PC-9 (cell line): ENCODE results near the gene DYNLRB1. TPM values are rescaled to one million over a fixed set of nuclear protein-coding genes. Genes with fewer than 3 reads are reported as not detected.

Experiments used
- BruUV-seq: library from RNA; stranded (reverse); fragments of 400-500 nt; replicated peaks from 2 replicates; lab custom pipeline; 2021; lab: Mats Ljungman, UMichigan
- CTCF ChIA-PET: fragments of 300-600 bp; sonication (Branson Sonifier 250); formaldehyde crosslinking; loops from one replicate; lab custom pipeline; 2022; ENCODE audit warnings: antibody characterized with exemption; lab: Charles Lee
- POLR2A ChIA-PET: fragments of 300-600 bp; sonication (Branson Sonifier 250); formaldehyde crosslinking; loops from one replicate; lab custom pipeline; 2022; ENCODE audit warnings: antibody characterized with exemption; ENCODE audit not compliant: unreplicated experiment; lab: Charles Lee
- DNase-seq, 2 experiments: peaks; one replicate each; pipeline versions ENCODE4 v3.0.0 to v3.0.0-alpha.2; 2015 to 2022; ENCODE audit warnings: mixed read lengths in 1 of 2
- H2AFZ ChIP-seq: fragments of 200-600 bp; sonication (generic); 2 replicates; pipeline ENCODE4 v1.8.1; 2017; ENCODE audit warnings: antibody characterized with exemption
- H3F3A ChIP-seq: fragments of 200-600 bp; sonication (generic); 2 replicates; pipeline ENCODE4 v1.8.1; 2017; ENCODE audit warnings: antibody characterized with exemption, mild to moderate bottlenecking, low read depth; ENCODE audit not compliant: insufficient read depth
- H3K27ac ChIP-seq: fragments of 200-600 bp; sonication (generic); 2 replicates; pipeline ENCODE4 v1.6.1; 2016; ENCODE audit warnings: mixed run types
- H3K27me3 ChIP-seq: fragments of 200-600 bp; sonication (generic); 2 replicates; pipeline ENCODE4 v1.6.1; 2016; ENCODE audit warnings: low read depth, mixed run types; ENCODE audit not compliant: insufficient read depth
- H3K36me3 ChIP-seq: fragments of 200-600 bp; sonication (generic); 2 replicates; pipeline ENCODE4 v1.6.1; 2016; ENCODE audit warnings: low read depth, mixed run types
- H3K4me1 ChIP-seq: fragments of 200-600 bp; sonication (generic); replicated peaks from 2 replicates; pipeline ENCODE4 v1.6.1; 2016; ENCODE audit warnings: mixed run types; ENCODE audit not compliant: insufficient read depth
- H3K4me2 ChIP-seq: fragments of 200-600 bp; sonication (generic); 2 replicates; pipeline ENCODE4 v1.6.1; 2017; ENCODE audit warnings: mixed run types
- H3K4me3 ChIP-seq: fragments of 200-600 bp; sonication (generic); 2 replicates; pipeline ENCODE4 v1.6.1; 2016; ENCODE audit warnings: mixed run types
- H3K79me2 ChIP-seq: fragments of 200-600 bp; sonication (generic); 2 replicates; pipeline ENCODE4 v1.6.1; 2017; ENCODE audit warnings: low read depth, mixed run types
- H3K9me2 ChIP-seq: fragments of 200-600 bp; sonication (generic); 2 replicates; pipeline ENCODE4 v1.8.1; 2017; ENCODE audit warnings: mild to moderate bottlenecking; ENCODE audit not compliant: insufficient read depth
- H3K9me3 ChIP-seq: fragments of 200-600 bp; sonication (generic); 2 replicates; pipeline ENCODE4 v1.8.1; 2016; ENCODE audit warnings: low read depth; ENCODE audit not compliant: insufficient read depth
- H4K20me1 ChIP-seq: fragments of 200-600 bp; sonication (generic); 2 replicates; pipeline ENCODE4 v1.8.1; 2017; ENCODE audit not compliant: insufficient read depth
- CTCF ChIP-seq: fragments of 200-600 bp; sonication (generic); conservative IDR thresholded peaks from 2 replicates; pipeline ENCODE4 v1.6.1; 2017; ENCODE audit warnings: mixed run types, antibody characterized with exemption, mild to moderate bottlenecking, moderate library complexity
- EZH2 ChIP-seq: fragments of 200-600 bp; sonication (generic); IDR thresholded peaks from 2 replicates; pipeline ENCODE4 v1.8.0; 2017; ENCODE audit warnings: antibody characterized with exemption, low read depth
- intact Hi-C: fragments of 100-400 bp; cut with micrococcal nuclease; formaldehyde crosslinking; loops from one replicate; pipeline ENCODE4 v1.10.0; 2022; ENCODE audit not compliant: unreplicated experiment
- total RNA-seq: library from RNA; stranded (reverse); gene quantifications from 2 replicates; pipeline ENCODE4 v1.2.3, GENCODE V29; 2021

DYNLRB1 gene
- total RNA-seq, 1 experiment from 2014 or later, result 179 TPM

- no peaks in the 10 kb centered on the region for H3K9me3 ChIP-seq
- intact Hi-C loops, result no loop called here
- no peak overlapping the region for H3K27ac ChIP-seq
- CTCF ChIA-PET, result no interaction called here
- no peaks in the 10 kb centered on the region for H3K9me2 ChIP-seq
- H3K4me1 ChIP-seq, result no peaks in the 10 kb centered on the region
- no peaks in the 10 kb centered on the region for H3K27me3 ChIP-seq
- TF ChIP-seq EZH2, result no peak
- TF ChIP-seq CTCF, result no peak
- H3F3A ChIP-seq, result peaks cover 93% of the 10 kb centered on the region
- DNase-seq, result no peak
- no peak overlapping the region for H2AFZ ChIP-seq
- POLR2A ChIA-PET, result interaction anchor here (0.7 kb wide), 1 partner anchor 67 kb away, joined by 3 read pairs; no protein-coding TSS in a partner anchor
- H3K79me2 ChIP-seq, result no peaks in the 10 kb centered on the region
- H3K4me3 ChIP-seq, result no peak overlapping the region
- peaks cover 20% of the 10 kb centered on the region for H4K20me1 ChIP-seq
- no peak overlapping the region for H3K4me2 ChIP-seq
- BruUV-seq, result no TSS peak
- H3K36me3 ChIP-seq, result peaks cover 54% of the 10 kb centered on the region
Observed at GRCh38 chr20:34506480-34506879, 9.7 kb upstream of the DYNLRB1 start.

GRCh38 chr20:34507702-34508413 lies 8.4 kb upstream of the DYNLRB1 start:
- no peaks in the 10 kb centered on the region for H3K9me2 ChIP-seq
- H3K79me2 ChIP-seq, result no peaks in the 10 kb centered on the region
- peaks cover 14% of the 10 kb centered on the region for H4K20me1 ChIP-seq
- TF ChIP-seq EZH2, result no peak
- no peak for TF ChIP-seq CTCF
- peaks cover 45% of the 10 kb centered on the region for H3K36me3 ChIP-seq
- no peak overlapping the region for H2AFZ ChIP-seq
- H3K27me3 ChIP-seq, result no peaks in the 10 kb centered on the region
- H3K4me3 ChIP-seq, result no peak overlapping the region
- no peak for DNase-seq
- ChIA-PET POLR2A (no interaction called here), CTCF (no interaction called here)
- no peak overlapping the region for H3K4me2 ChIP-seq
- BruUV-seq, result TSS peak; percentile 11
- peaks cover 93% of the 10 kb centered on the region for H3F3A ChIP-seq
- no peaks in the 10 kb centered on the region for H3K9me3 ChIP-seq
- no peak overlapping the region for H3K27ac ChIP-seq
- intact Hi-C loops, result no loop called here
- H3K4me1 ChIP-seq, result no peaks in the 10 kb centered on the region

- TF ChIP-seq CTCF (no peak), EZH2 (no peak)
- CTCF ChIA-PET, result no interaction called here
Observed at GRCh38 chr20:34510575-34510974, 5.6 kb upstream of the DYNLRB1 start.

More at GRCh38 chr20:34510575-34510974, 5.6 kb upstream of the DYNLRB1 start:
- POLR2A ChIA-PET, result interaction anchor here (0.6 kb wide), 1 partner anchor 286 kb away, joined by 5 read pairs; no protein-coding TSS in a partner anchor
- Histone ChIP-seq H3K27me3 (no peaks in the 10 kb centered on the region), H3K36me3 (peaks cover 29% of the 10 kb centered on the region), H3K9me3 (no peaks in the 10 kb centered on the region), H3K4me3 (no peak overlapping the region), H2AFZ (no peak overlapping the region), H3F3A (peaks cover 96% of the 10 kb centered on the region), H4K20me1 (peaks cover 9% of the 10 kb centered on the region), H3K4me1 (0 out of 2 replicates have a peak, but pooled peaks cover under 1% of the 10 kb centered on the region), H3K79me2 (no peaks in the 10 kb centered on the region), H3K27ac (no peak overlapping the region), H3K4me2 (no peak overlapping the region), H3K9me2 (no peaks in the 10 kb centered on the region)
- intact Hi-C loops, result no loop called here
- DNase-seq, result no peak
- no TSS peak for BruUV-seq
